Neural cell (in vitro differentiated cells): ENCODE data around the gene PVALEF. TPM values are rescaled to one million over a fixed set of nuclear protein-coding genes. Genes with fewer than 3 reads are reported as not detected.

Experiments used
- H2AFZ ChIP-seq: fragments of 200-600, 300-800 bp; sonication (generic), shearing (Covaris generic); 2 replicates; pipeline ENCODE4 v1.6.0; 2014; ENCODE audit warnings: low read depth, mild to moderate bottlenecking, antibody characterized with exemption, low read length, moderate library complexity
- H3F3A ChIP-seq: fragments of 200-600 bp; shearing (Covaris generic); 2 replicates; pipeline ENCODE4 v1.6.1; 2016; ENCODE audit warnings: mild to moderate bottlenecking, moderate library complexity, mixed read lengths, antibody characterized with exemption, low read length; ENCODE audit not compliant: insufficient read depth, poor library complexity, severe bottlenecking
- H3K27ac ChIP-seq: fragments of 200-600, 300-800 bp; sonication (generic), shearing (Covaris generic); 2 replicates; pipeline ENCODE4 v1.5.1; 2014; ENCODE audit warnings: mild to moderate bottlenecking, low read length, moderate library complexity
- H3K27me3 ChIP-seq: fragments of 300-800, 200-600 bp; sonication (generic), shearing (Covaris generic); 2 replicates; pipeline ENCODE4 v1.6.0; 2014; ENCODE audit warnings: mild to moderate bottlenecking, low read depth, low read length, moderate library complexity; ENCODE audit not compliant: insufficient read depth
- H3K36me3 ChIP-seq: fragments of 300-800, 200-600 bp; sonication (generic), shearing (Covaris generic); 2 replicates; pipeline ENCODE4 v1.5.1; 2014; ENCODE audit warnings: mild to moderate bottlenecking, antibody characterized with exemption, low read length, moderate library complexity; ENCODE audit not compliant: insufficient read depth
- H3K4me2 ChIP-seq: fragments of 300-800, 200-600 bp; sonication (generic), shearing (Covaris generic); 2 replicates; pipeline ENCODE4 v1.6.0; 2014; ENCODE audit warnings: mild to moderate bottlenecking, low read length
- H3K4me3 ChIP-seq: fragments of 300-800, 200-600 bp; sonication (generic), shearing (Covaris generic); 2 replicates; pipeline ENCODE4 v1.5.1; 2014; ENCODE audit warnings: mild to moderate bottlenecking, low read length, moderate library complexity
- H3K79me2 ChIP-seq: fragments of 200-600 bp; shearing (Covaris generic); replicated peaks from 2 replicates; pipeline ENCODE4 v1.6.0; 2014; ENCODE audit warnings: mild to moderate bottlenecking, low read length, moderate library complexity; ENCODE audit not compliant: insufficient read depth
- H3K9ac ChIP-seq: fragments of 300-800, 200-600 bp; sonication (generic), shearing (Covaris generic); 2 replicates; pipeline ENCODE4 v1.6.1; 2016; ENCODE audit warnings: mild to moderate bottlenecking, low read length, mixed read lengths
- H3K9me2 ChIP-seq: fragments of 200-600 bp; shearing (Covaris generic); 2 replicates; pipeline ENCODE4 v1.6.1; 2016; ENCODE audit warnings: mild to moderate bottlenecking, low read length, mixed read lengths; ENCODE audit not compliant: insufficient read depth
- H3K9me3 ChIP-seq: fragments of 200-600, 300-800 bp; sonication (generic), shearing (Covaris generic); 2 replicates; pipeline ENCODE4 v1.6.1; 2016; ENCODE audit warnings: mild to moderate bottlenecking, mixed run types, low read length, moderate library complexity, mixed read lengths
- H4K20me1 ChIP-seq: fragments of 200-600 bp; shearing (Covaris generic); 2 replicates; pipeline ENCODE4 v1.6.1; 2016; ENCODE audit warnings: mild to moderate bottlenecking, mixed run types; ENCODE audit not compliant: insufficient read depth
- EP300 ChIP-seq: fragments of 450-650 bp; conservative IDR thresholded peaks from 2 replicates; pipeline ENCODE4 v1.6.1; 2014; ENCODE audit warnings: antibody characterized with exemption, mild to moderate bottlenecking, moderate library complexity; ENCODE audit not compliant: poor library complexity, severe bottlenecking
- EZH2 ChIP-seq: fragments of 200-600, 300-800 bp; shearing (Covaris generic), sonication (generic); IDR thresholded peaks from 2 replicates; pipeline ENCODE4 v1.6.1; 2014; ENCODE audit warnings: antibody characterized with exemption, low read length, borderline replicate concordance, mild to moderate bottlenecking; ENCODE audit not compliant: insufficient read depth, poor library complexity, severe bottlenecking
- MXI1 ChIP-seq: fragments of 450-650 bp; conservative IDR thresholded peaks from 2 replicates; pipeline ENCODE4 v1.6.1; 2014; ENCODE audit warnings: antibody characterized with exemption, mild to moderate bottlenecking; ENCODE audit not compliant: poor library complexity, severe bottlenecking
- POLR2AphosphoS5 ChIP-seq: IDR thresholded peaks from 2 replicates; pipeline ENCODE4 v1.6.1; 2012
- RAD21 ChIP-seq: fragments of 450-650 bp; conservative IDR thresholded peaks from 2 replicates; pipeline ENCODE4 v1.6.1; 2014; ENCODE audit warnings: antibody characterized with exemption, mild to moderate bottlenecking, moderate library complexity
- REST ChIP-seq: IDR thresholded peaks from 2 replicates; pipeline ENCODE4 v1.6.1; 2012; ENCODE audit warnings: borderline replicate concordance
- SMC3 ChIP-seq: fragments of 450-650 bp; conservative IDR thresholded peaks from 2 replicates; pipeline ENCODE4 v1.6.1; 2014; ENCODE audit warnings: antibody characterized with exemption, mild to moderate bottlenecking, moderate library complexity; ENCODE audit not compliant: poor library complexity
- TAF1 ChIP-seq: IDR thresholded peaks from 2 replicates; pipeline ENCODE4 v1.6.1; 2012; ENCODE audit warnings: low read depth
- polyA plus RNA-seq: library from polyadenylated mRNA; depleted of rRNA; stranded (reverse); fragments of >200 nt; gene quantifications from 2 replicates; pipeline ENCODE4 v1.2.3, GENCODE V29; 2014
- TF ChIP-seq, protein P1 (sequence below): fragments of 450-650 bp; IDR thresholded peaks from 2 replicates; pipeline ENCODE4 v1.5.1; 2014; ENCODE audit warnings: antibody characterized with exemption, mild to moderate bottlenecking, moderate library complexity; ENCODE audit not compliant: poor library complexity, severe bottlenecking

Gene PVALEF
- polyA plus RNA-seq, 1 donor from 2014 or later = not detected

- no peak for TF ChIP-seq EZH2
- TF ChIP-seq POLR2AphosphoS5 = no peak
- TF ChIP-seq REST = no peak
- TF ChIP-seq SMC3 = no peak
- TF ChIP-seq RAD21 = no peak
- no peak for TF ChIP-seq MXI1
- TF ChIP-seq, protein P1, sequence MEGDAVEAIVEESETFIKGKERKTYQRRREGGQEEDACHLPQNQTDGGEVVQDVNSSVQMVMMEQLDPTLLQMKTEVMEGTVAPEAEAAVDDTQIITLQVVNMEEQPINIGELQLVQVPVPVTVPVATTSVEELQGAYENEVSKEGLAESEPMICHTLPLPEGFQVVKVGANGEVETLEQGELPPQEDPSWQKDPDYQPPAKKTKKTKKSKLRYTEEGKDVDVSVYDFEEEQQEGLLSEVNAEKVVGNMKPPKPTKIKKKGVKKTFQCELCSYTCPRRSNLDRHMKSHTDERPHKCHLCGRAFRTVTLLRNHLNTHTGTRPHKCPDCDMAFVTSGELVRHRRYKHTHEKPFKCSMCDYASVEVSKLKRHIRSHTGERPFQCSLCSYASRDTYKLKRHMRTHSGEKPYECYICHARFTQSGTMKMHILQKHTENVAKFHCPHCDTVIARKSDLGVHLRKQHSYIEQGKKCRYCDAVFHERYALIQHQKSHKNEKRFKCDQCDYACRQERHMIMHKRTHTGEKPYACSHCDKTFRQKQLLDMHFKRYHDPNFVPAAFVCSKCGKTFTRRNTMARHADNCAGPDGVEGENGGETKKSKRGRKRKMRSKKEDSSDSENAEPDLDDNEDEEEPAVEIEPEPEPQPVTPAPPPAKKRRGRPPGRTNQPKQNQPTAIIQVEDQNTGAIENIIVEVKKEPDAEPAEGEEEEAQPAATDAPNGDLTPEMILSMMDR = no peak
- no peak for TF ChIP-seq EP300
- TF ChIP-seq TAF1 = no peak
- H3K27ac ChIP-seq = no peak overlapping the region
- no peak overlapping the region for H3K4me3 ChIP-seq
- H3K9me3 ChIP-seq = no peaks in the 10 kb centered on the region
- no peaks in the 10 kb centered on the region for H3K9me2 ChIP-seq
- H3K4me2 ChIP-seq = no peak overlapping the region
- no peak overlapping the region for H3K9ac ChIP-seq
- H3K79me2 ChIP-seq = no peaks in the 10 kb centered on the region
- no peak overlapping the region for H2AFZ ChIP-seq
- H3K36me3 ChIP-seq = no peaks in the 10 kb centered on the region
- no peaks in the 10 kb centered on the region for H3F3A ChIP-seq
- H3K27me3 ChIP-seq = no peaks in the 10 kb centered on the region
- H4K20me1 ChIP-seq = no peaks in the 10 kb centered on the region
Measured at GRCh38 chr17:81148986-81149533, 16.2 kb upstream of the PVALEF start.

- H2AFZ ChIP-seq = no peak overlapping the region
- no peaks in the 10 kb centered on the region for H4K20me1 ChIP-seq
- H3K9me3 ChIP-seq = no peaks in the 10 kb centered on the region
- TF ChIP-seq RAD21 = no peak
- no peak for TF ChIP-seq SMC3
- no peak for TF ChIP-seq MXI1
- no peak for TF ChIP-seq TAF1
- no peak for TF ChIP-seq REST
- TF ChIP-seq EP300 = no peak
- TF ChIP-seq EZH2 = no peak
- TF ChIP-seq POLR2AphosphoS5 = no peak
- TF ChIP-seq, protein P1 = no peak
- H3K79me2 ChIP-seq = no peaks in the 10 kb centered on the region
- no peaks in the 10 kb centered on the region for H3K36me3 ChIP-seq
- H3F3A ChIP-seq = no peaks in the 10 kb centered on the region
- no peak overlapping the region for H3K27ac ChIP-seq
- no peak overlapping the region for H3K9ac ChIP-seq
- no peak overlapping the region for H3K4me3 ChIP-seq
- H3K9me2 ChIP-seq = no peaks in the 10 kb centered on the region
- no peak overlapping the region for H3K4me2 ChIP-seq
- H3K27me3 ChIP-seq = no peaks in the 10 kb centered on the region
Measured at GRCh38 chr17:81150377-81151077, 14.8 kb upstream of the PVALEF start.
